ENCODE results near the gene SOX6. TPM values are rescaled to one million over a fixed set of nuclear protein-coding genes. Genes with fewer than 3 reads are reported as not detected.

SOX6 gene
- total RNA-seq, 4 donors from 2014 or later: 1.6 to 22.7 (median 6.9) TPM

DNA sequence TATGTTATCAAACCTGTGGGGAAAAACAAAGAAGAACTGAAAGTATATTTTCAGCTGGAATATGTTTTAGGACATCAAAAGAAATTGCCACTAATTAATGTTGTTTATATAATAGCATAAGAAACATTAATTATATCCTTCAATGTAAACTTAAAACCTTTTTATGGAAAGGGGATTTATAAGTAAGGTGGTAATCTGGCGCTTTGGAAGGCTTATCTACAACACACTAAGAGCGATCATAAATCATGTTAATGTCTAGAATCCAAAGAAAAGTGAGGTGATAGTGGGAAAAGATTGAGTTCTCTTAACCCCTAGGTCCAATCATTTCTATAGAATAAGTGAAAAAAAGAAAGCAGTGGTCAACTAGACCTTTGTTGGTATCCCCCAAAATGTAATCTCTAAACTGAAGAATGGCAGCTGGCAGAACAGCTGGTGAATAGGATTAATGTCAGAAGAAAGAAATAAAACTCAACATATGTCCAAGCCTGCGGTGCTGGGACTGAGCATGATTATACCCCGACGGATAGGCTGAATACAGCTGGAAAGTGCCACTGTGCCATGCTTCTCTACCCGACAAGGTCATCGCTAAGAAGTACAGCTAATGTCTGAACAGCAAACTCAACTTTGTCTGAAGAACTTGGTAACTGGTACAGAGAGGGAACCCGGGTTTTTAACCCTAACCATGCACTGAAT, 64.0 kb downstream of the SOX6 start:
- H3K36me3 ChIP-seq: no peaks in the 10 kb centered on the region
- in situ Hi-C loops (cut with MboI; ENCODE audit: low pct_ligation_motif_present in 1 of 4, low pct_unique_long_range_greater_than_20kb in 1 of 4, low sequenced_read_pairs in 3 of 4): no loop called here
- no peaks in the 10 kb centered on the region for H3K9me3 ChIP-seq
- H3K27me3 ChIP-seq: no peaks in the 10 kb centered on the region
- intact Hi-C loops (cut with DNase I; ENCODE audit: low total_unique reads): no loop called here
- H3K4me1 ChIP-seq: peaks cover 0 to 12% (median 4%) of the 10 kb centered on the region in 4 donors
- TF ChIP-seq, protein P1, sequence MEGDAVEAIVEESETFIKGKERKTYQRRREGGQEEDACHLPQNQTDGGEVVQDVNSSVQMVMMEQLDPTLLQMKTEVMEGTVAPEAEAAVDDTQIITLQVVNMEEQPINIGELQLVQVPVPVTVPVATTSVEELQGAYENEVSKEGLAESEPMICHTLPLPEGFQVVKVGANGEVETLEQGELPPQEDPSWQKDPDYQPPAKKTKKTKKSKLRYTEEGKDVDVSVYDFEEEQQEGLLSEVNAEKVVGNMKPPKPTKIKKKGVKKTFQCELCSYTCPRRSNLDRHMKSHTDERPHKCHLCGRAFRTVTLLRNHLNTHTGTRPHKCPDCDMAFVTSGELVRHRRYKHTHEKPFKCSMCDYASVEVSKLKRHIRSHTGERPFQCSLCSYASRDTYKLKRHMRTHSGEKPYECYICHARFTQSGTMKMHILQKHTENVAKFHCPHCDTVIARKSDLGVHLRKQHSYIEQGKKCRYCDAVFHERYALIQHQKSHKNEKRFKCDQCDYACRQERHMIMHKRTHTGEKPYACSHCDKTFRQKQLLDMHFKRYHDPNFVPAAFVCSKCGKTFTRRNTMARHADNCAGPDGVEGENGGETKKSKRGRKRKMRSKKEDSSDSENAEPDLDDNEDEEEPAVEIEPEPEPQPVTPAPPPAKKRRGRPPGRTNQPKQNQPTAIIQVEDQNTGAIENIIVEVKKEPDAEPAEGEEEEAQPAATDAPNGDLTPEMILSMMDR (IDR thresholded peaks at IDR 0.05): no peak
- TF ChIP-seq POLR2AphosphoS5 (IDR thresholded peaks at IDR 0.05) (no peak), POLR2A (IDR thresholded peaks at IDR 0.05) (no peak), EP300 (IDR thresholded peaks at IDR 0.05; ENCODE audit: low read depth) (no peak)
- no peak overlapping the region for H3K27ac ChIP-seq
- no peak for DNase-seq
- 73 to 85% methylated on average over 8 of the region's 8 CpGs for WGBS, 2 donors (ENCODE audit: low coverage in 1 of 2)
- H3K4me3 ChIP-seq: no peak overlapping the region

DNA sequence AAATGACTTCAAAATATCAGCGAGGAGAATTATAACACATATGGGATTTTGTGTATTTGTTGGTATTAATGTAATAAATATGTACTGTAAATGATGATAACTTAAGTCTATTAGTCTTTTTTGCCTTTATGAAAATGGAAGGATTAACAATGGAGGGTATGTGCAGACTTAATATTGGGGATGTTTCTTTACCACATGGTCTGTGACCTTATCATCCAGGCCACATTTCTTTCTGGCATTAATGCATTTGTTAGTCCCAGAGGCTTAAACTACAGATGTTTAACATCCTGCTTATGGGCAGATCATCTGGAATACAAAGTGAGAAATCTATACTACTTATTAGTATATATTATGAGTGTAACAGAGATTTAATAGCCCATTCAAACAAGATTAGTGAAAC, 64.6 kb downstream of the SOX6 start:
- no peak for TF ChIP-seq POLR2A (IDR thresholded peaks at IDR 0.05)
- TF ChIP-seq, protein P1 (IDR thresholded peaks at IDR 0.05): no peak
- TF ChIP-seq EP300 (IDR thresholded peaks at IDR 0.05; ENCODE audit: low read depth): no peak
- no peak for TF ChIP-seq POLR2AphosphoS5 (IDR thresholded peaks at IDR 0.05)
- in situ Hi-C loops (cut with MboI; ENCODE audit: low pct_ligation_motif_present in 1 of 4, low pct_unique_long_range_greater_than_20kb in 1 of 4, low sequenced_read_pairs in 3 of 4): no loop called here
- WGBS, 2 donors (ENCODE audit: low coverage in 1 of 2): 65 to 71% methylated on average over 1 of the region's 1 CpG

DNA sequence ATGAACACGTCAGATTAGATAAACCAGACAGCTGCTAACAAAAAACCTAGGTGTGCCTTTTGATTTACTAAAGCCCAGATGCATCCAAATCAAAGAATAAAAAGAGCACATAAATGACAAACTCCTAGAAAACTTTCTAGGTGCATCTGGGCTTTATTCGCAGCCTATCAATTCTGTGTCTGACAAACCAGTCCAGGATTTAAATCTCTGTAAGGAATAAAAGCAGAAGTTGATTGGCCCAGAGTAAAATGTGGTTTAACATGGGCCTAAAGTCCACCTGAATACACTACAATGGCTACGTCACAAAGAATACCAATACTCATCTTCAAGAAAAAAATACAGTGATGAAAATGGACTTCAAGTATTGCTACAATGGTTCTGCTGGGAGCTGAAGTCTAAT, 66.8 kb downstream of the SOX6 start:
- Histone ChIP-seq H3K27me3 (no peaks in the 10 kb centered on the region), H3K4me1 (peaks cover 0 to 12% (median 4%) of the 10 kb centered on the region in 4 donors), H3K27ac (no peak overlapping the region), H3K36me3 (no peaks in the 10 kb centered on the region), H3K9me3 (no peaks in the 10 kb centered on the region), H3K4me3 (no peak overlapping the region)
- 80 to 81% methylated on average over 3 of the region's 3 CpGs for WGBS, 2 donors (ENCODE audit: low coverage in 1 of 2)
- TF ChIP-seq EP300 (IDR thresholded peaks at IDR 0.05; ENCODE audit: low read depth): no peak
- TF ChIP-seq POLR2A (IDR thresholded peaks at IDR 0.05): no peak
- no peak for TF ChIP-seq POLR2AphosphoS5 (IDR thresholded peaks at IDR 0.05)
- TF ChIP-seq, protein P1 (IDR thresholded peaks at IDR 0.05): no peak
- DNase-seq: no peak
- intact Hi-C loops (cut with DNase I; ENCODE audit: low total_unique reads): no loop called here
- in situ Hi-C loops (cut with MboI; ENCODE audit: low pct_ligation_motif_present in 1 of 4, low pct_unique_long_range_greater_than_20kb in 1 of 4, low sequenced_read_pairs in 3 of 4): no loop called here

More for the DNA sequence above, 64.6 kb downstream of the SOX6 start:
- no peak overlapping the region for H3K4me3 ChIP-seq
- no peaks in the 10 kb centered on the region for H3K27me3 ChIP-seq
- DNase-seq: no peak
- intact Hi-C loops (cut with DNase I; ENCODE audit: low total_unique reads): no loop called here
- H3K27ac ChIP-seq: no peak overlapping the region
- H3K9me3 ChIP-seq: no peaks in the 10 kb centered on the region
- no peaks in the 10 kb centered on the region for H3K36me3 ChIP-seq
- H3K4me1 ChIP-seq: peaks cover 0 to 12% (median 4%) of the 10 kb centered on the region in 4 donors

DNA sequence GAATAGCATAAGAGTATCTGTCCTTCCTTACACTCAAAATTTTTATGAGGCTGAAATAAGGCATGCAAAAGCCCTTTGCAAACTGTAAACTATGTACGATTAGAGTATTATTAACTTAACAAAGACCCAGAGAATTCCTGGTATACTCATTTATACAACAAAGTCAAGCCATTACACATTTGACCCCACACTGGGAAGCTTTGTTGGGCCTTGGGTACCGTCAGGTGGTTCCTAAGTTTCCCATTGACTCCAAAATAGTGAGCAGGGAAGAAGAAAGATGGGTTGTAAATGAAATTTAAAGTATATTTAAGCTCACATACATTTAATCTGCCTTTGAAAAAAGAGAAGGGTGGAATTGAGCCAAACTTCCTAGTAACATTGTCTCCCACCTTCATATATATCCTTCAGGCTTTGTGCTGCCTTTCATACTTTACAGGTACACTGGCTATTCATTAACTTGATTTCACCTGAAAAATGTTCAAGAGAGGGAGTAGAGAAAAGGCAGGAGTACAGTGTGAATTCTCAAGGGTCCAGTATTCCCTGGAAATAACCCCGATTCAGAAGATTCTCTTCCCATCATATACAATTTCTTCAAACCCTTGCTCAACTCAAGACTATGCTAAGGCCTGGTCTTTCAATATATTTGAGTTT, 68.6 kb downstream of the SOX6 start:
- DNase-seq: no peak
- intact Hi-C loops (cut with DNase I; ENCODE audit: low total_unique reads) (no loop called here), in situ Hi-C loops (cut with MboI; ENCODE audit: low pct_ligation_motif_present in 1 of 4, low pct_unique_long_range_greater_than_20kb in 1 of 4, low sequenced_read_pairs in 3 of 4) (no loop called here)
- 69% methylated on average over 3 of the region's 3 CpGs for WGBS, 2 donors (ENCODE audit: low coverage in 1 of 2)
- no peak for TF ChIP-seq POLR2AphosphoS5 (IDR thresholded peaks at IDR 0.05)
- TF ChIP-seq, protein P1 (IDR thresholded peaks at IDR 0.05): no peak
- no peak for TF ChIP-seq EP300 (IDR thresholded peaks at IDR 0.05; ENCODE audit: low read depth)
- no peak for TF ChIP-seq POLR2A (IDR thresholded peaks at IDR 0.05)
- no peak overlapping the region for H3K27ac ChIP-seq
- H3K27me3 ChIP-seq: no peaks in the 10 kb centered on the region
- no peaks in the 10 kb centered on the region for H3K36me3 ChIP-seq
- peaks cover 0 to 6% (median 0%) of the 10 kb centered on the region in 4 donors for H3K4me1 ChIP-seq
- no peak overlapping the region for H3K4me3 ChIP-seq
- no peaks in the 10 kb centered on the region for H3K9me3 ChIP-seq
